Cardiac fibroblast (primary cell): ENCODE data around the gene MLF2.

Experiments used
- DNase-seq, 2 donors: peaks; one replicate each; pipeline versions ENCODE4 v3.0.0 to v3.0.0-alpha.2; 2010; ENCODE audit warnings: low read depth in 2 of 2
- H3K4me3 ChIP-seq, 2 donors: replicated peaks in 1 of 2; 1 replicate in 1 of 2; 2 replicates in 1 of 2; pipeline ENCODE4 v1.5.1; 2011; ENCODE audit warnings: low read depth in 2 of 2, low read length in 2 of 2, mild to moderate bottlenecking in 2 of 2, moderate library complexity in 1 of 2
- TF ChIP-seq, protein P1 (sequence below): IDR thresholded peaks from one replicate; pipeline ENCODE4 v1.5.1; 2011; ENCODE audit warnings: low read depth, mild to moderate bottlenecking, low read length, inconsistent platforms

The MLF2 gene

DNA sequence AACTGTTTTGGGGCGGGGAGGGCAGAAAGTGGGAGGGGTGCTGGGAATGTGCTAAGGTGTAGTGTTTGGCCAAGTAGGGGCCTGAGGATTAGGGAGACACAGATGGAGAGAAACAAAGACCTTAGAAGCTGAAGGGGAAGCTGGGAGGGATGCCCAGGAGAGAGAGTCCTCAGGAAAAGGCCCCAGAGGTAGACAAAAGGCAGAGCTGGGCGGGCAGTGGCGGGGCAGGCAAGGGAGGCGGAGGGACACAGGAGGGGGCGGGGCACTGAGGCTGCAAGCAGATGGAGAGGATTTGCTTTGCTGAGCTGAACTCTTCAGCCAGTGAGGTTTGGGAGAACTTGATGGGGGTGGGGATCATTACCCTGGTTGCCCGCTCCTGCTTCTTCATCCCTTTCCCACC is 16.0 kb upstream of the MLF2 start:
- H3K4me3 ChIP-seq, result peak overlapping the region; percentile 90 to 91
- peak in 1 of 2 donors; percentile 50 for DNase-seq
- TF ChIP-seq, protein P1, sequence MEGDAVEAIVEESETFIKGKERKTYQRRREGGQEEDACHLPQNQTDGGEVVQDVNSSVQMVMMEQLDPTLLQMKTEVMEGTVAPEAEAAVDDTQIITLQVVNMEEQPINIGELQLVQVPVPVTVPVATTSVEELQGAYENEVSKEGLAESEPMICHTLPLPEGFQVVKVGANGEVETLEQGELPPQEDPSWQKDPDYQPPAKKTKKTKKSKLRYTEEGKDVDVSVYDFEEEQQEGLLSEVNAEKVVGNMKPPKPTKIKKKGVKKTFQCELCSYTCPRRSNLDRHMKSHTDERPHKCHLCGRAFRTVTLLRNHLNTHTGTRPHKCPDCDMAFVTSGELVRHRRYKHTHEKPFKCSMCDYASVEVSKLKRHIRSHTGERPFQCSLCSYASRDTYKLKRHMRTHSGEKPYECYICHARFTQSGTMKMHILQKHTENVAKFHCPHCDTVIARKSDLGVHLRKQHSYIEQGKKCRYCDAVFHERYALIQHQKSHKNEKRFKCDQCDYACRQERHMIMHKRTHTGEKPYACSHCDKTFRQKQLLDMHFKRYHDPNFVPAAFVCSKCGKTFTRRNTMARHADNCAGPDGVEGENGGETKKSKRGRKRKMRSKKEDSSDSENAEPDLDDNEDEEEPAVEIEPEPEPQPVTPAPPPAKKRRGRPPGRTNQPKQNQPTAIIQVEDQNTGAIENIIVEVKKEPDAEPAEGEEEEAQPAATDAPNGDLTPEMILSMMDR, result no peak

DNA sequence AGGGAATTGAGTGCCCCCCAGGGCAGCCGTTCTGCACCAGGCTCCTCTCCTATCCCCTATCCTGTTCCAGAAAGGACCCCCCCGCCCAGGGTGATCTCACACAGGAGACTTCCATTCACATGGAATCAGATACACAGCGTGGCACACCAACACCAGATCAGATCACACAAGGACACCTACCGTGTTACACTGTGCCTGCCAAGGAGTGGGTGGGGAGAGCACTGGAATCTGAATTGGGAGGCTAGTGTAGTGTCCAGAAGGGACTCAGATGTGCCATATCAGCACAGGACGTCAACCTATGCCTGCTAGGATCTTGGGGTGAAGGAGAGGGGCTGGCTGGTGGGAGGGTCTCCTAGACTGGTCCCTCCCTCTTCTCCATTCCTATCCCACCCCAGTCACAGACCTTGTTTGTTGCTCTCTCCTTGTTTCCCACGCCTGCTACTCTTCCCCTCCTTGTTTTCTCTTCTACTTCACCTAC is 15.5 kb upstream of the MLF2 start:
- TF ChIP-seq, protein P1, result no peak
- H3K4me3 ChIP-seq, result peak overlapping the region; percentile 90 to 91
- DNase-seq, result no peak

DNA sequence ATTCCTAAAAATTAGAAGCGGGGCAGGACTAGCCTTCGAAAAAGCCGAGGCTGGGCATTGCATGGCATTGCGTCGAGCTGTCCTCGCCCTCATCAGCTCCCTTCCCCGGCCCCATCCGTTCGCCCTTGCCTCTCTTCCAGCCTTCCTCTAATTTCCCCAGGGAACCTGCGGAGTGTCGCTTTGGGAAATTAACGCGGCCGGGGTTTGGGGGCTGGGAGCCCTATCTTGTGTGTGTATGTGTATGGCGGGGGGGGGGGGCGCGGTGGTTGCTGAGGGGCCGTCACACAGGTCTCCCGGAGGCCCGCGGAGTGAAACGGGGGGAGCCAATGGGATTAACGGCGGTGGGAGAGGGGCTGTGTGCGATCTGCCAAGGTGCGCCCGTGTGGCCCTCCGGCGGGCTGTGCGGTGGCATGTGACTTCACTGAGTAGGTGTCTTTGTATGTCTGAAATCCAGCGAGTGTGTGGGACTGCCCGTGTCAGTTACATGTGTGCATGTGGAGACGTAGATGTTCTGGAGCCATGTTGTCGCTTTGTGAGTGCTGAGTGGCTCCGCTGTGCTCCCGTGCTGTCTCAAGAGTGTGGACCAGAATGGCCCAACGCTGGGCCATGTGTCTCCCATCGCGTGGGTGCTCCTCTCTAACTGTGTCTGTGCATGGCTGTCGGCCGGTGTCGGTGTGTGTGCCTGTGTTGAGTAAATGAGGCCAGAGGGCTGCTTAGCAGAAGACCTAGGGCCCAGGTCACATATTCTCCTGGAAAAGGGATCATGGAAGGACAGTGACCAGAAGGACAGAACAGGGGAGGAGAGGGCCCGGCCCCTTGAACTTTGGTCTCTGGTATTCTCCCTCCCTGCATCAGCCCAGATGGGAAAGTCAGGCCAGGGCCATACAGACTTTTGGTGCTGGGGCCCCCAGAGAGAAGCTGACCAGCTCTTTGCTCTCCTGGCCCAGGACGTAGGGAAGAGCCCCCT is 14.7 kb upstream of the MLF2 start:
- peak overlapping the region; percentile 90 to 91 for H3K4me3 ChIP-seq
- peak; percentile 18 to 31 for DNase-seq
- TF ChIP-seq, protein P1, result no peak

DNA sequence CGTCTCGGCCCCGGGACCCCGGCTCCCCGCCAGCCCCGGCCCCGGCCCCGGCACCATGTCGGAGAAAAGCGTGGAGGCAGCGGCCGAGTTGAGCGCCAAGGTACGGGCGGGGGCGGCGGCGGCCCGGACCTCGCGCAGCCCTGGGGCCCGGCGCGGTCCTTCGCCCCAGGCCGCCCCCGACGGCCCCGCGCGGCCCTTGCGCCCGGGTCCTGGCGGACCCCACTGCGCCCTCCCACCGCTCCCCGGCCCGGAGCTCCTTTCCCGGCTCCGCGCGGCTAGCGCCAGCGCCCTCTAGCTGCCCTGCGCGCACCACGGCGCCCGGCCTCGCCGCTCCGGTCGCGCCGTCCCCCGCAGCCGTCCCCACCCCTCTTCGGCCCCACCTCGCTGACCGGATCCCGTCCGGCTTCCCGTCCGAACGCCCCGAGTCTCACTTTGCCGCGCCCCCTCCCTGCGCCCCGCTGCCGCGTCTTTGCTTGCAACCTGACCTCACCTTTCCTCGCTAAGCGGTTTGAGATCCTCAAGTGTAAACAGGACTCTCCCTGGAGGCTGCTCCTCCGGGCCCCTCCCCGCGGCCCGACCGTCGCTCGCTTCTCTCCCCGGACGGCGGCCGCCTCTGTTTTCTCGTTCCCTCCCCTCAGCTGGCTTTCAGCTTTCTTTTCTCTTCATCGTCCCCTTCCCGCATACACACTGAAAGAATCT is 13.9 kb upstream of the MLF2 start:
- H3K4me3 ChIP-seq, result peak overlapping the region; percentile 90 to 91
- TF ChIP-seq, protein P1, result peak; percentile 33
- peak; percentile 62 to 74 for DNase-seq

DNA sequence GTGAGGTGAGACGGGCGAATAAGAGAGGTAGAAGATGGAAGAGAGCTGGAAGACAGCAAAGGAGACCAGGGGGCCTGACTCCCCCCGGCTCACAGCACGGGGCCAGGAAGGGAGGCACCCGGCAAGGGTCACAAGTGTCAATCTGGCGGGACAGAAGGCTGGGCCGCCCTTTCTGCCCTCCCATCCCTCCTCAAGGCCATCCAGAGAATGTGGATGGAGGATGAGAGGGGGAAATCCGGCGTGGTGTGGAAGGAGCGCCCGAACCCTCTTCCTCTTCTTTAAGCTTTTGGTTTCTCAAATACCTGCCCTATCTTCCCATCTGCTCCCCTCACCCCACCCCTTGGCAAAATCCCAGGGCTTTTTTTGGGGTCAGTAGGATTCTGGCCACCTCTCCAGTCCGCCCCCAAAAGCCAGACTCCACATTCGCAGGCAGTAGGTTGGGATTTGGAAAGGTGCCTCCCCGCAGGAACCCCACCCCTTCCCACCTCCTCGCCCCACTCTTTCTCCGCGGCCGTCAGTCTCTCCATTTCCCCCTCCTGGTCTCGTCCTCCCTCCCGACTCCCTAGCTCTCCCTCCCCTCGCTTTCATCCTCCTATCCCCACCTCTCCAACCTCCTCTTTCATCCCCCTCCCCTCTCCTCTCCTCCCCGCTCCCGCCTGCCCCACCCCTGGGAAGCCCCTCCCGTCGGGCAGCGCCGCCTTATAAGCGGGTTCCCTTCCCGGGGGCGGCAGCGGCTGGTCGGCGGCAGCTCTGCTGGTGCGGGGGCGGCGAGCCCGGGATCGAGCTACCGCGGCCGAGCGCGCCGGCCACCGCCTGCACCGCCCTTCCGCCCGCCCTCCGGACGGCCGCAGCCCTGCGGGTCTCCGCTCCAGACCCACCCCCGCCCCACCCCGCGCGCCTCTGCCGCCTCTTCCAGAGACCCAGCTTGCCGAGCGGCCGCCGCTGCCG is 13.0 kb upstream of the MLF2 start, which contains the start of gene PTMS:
PTMS (plus strand) TSS at position 730 of the 948 bp plus-strand sequence. CDS start 343 bp downstream, outside the sequence.
- peak within 1 kb of the TSS; percentile 90 to 91 for H3K4me3 ChIP-seq
- TF ChIP-seq, protein P1, result no peak
- peak; percentile 91 to 98 for DNase-seq

DNA sequence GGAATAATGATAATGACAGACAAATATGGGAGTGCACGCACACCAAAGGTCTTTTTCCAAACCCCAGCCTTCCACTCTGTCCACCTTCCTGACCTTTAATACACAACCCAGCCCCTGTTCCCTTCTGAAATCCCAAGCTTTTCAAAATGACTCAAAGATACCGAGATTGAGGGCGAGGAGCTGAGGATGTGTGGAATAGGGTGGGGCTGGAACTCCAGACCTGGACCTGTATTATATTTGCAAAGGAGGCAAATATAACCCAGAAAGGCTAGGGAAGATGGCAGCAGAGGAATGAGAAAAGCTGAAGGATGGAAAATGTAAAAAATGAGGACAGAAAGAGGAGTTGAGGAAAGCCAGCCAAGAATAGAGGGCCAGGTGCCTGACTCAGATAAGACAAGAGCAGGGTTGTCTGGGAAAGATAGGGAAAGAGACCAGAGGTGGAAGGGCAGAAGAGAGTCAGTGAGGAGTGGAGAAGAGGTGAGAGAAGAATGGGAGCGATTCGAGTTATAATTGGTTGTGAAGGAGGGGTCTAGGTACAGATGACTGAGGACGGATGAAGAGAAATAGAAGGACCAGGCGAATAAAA is 12.2 kb upstream of the MLF2 start:
- TF ChIP-seq, protein P1, result no peak
- peak overlapping the region; percentile 90 to 91 for H3K4me3 ChIP-seq

More for the DNA sequence above, 12.2 kb upstream of the MLF2 start:
- no peak for DNase-seq
